Measurements from ENCODE around the gene EML4.

EML4 gene

GRCh38 chr2:42325609-42326008, 156.5 kb downstream of the EML4 start:
- H2AFZ ChIP-seq (ENCODE audit: low read depth, low read length) = no peak overlapping the region
- ATAC-seq (ENCODE audit: insufficient read depth, low read depth) (no peak), DNase-seq (no peak)
- H3K79me2 ChIP-seq (ENCODE audit: insufficient read depth, low read length) = no peaks in the 10 kb centered on the region
- H3K27ac ChIP-seq (ENCODE audit: low read length) = no peak overlapping the region
- peaks cover 43% of the 10 kb centered on the region for H3K36me3 ChIP-seq (ENCODE audit: insufficient read depth, low read length)
- H3K4me3 ChIP-seq (ENCODE audit: low read depth in 1 of 2, low read length in 2 of 2) = no peak overlapping the region
- TF ChIP-seq EZH2 (IDR thresholded peaks at IDR 0.05; ENCODE audit: borderline replicate concordance, low read depth, low read length, severe bottlenecking) (no peak), CTCF (IDR thresholded peaks at IDR 0.05; ENCODE audit: borderline replicate concordance, extremely low read depth, low read length, poor library complexity, severe bottlenecking) (no peak)
- H3K4me1 ChIP-seq (ENCODE audit: insufficient read depth, low read length) = no peaks in the 10 kb centered on the region
- no peak overlapping the region for H3K9ac ChIP-seq (ENCODE audit: low read depth, low read length)
- no peaks in the 10 kb centered on the region for H3K27me3 ChIP-seq (ENCODE audit: insufficient read depth, low read length, poor library complexity)
- no peak overlapping the region for H3K4me2 ChIP-seq (ENCODE audit: insufficient read depth, low read length)
- no peaks in the 10 kb centered on the region for H4K20me1 ChIP-seq (ENCODE audit: insufficient read depth, low read length)
- H3K9me3 ChIP-seq (ENCODE audit: insufficient read depth, low read length, severe bottlenecking) = no peaks in the 10 kb centered on the region

GRCh38 chr2:42327125-42327524, 158.0 kb downstream of the EML4 start:
- H3K9me3 ChIP-seq (ENCODE audit: insufficient read depth, low read length, severe bottlenecking) = no peaks in the 10 kb centered on the region
- no peak overlapping the region for H2AFZ ChIP-seq (ENCODE audit: low read depth, low read length)
- DNase-seq = no peak
- no peak for TF ChIP-seq CTCF (IDR thresholded peaks at IDR 0.05; ENCODE audit: borderline replicate concordance, extremely low read depth, low read length, poor library complexity, severe bottlenecking)
- H3K4me3 ChIP-seq (ENCODE audit: low read depth in 1 of 2, low read length in 2 of 2) = no peak overlapping the region
- no peak for ATAC-seq (ENCODE audit: insufficient read depth, low read depth)
- no peaks in the 10 kb centered on the region for H3K79me2 ChIP-seq (ENCODE audit: insufficient read depth, low read length)
- peaks cover 58% of the 10 kb centered on the region for H3K36me3 ChIP-seq (ENCODE audit: insufficient read depth, low read length)
- no peaks in the 10 kb centered on the region for H3K27me3 ChIP-seq (ENCODE audit: insufficient read depth, low read length, poor library complexity)
- H3K4me2 ChIP-seq (ENCODE audit: insufficient read depth, low read length) = no peak overlapping the region
- H3K9ac ChIP-seq (ENCODE audit: low read depth, low read length) = no peak overlapping the region
- no peak overlapping the region for H3K27ac ChIP-seq (ENCODE audit: low read length)
- H4K20me1 ChIP-seq (ENCODE audit: insufficient read depth, low read length) = no peaks in the 10 kb centered on the region
- no peaks in the 10 kb centered on the region for H3K4me1 ChIP-seq (ENCODE audit: insufficient read depth, low read length)

GRCh38 chr2:42328148-42328833, 159.1 kb downstream of the EML4 start:
- TF ChIP-seq CTCF (IDR thresholded peaks at IDR 0.05; ENCODE audit: borderline replicate concordance, extremely low read depth, low read length, poor library complexity, severe bottlenecking) = peak; percentile 68
- TF ChIP-seq EZH2 (IDR thresholded peaks at IDR 0.05; ENCODE audit: borderline replicate concordance, low read depth, low read length, severe bottlenecking) = no peak
- no peak for DNase-seq

More at GRCh38 chr2:42328148-42328833, 159.1 kb downstream of the EML4 start:
- H3K4me3 ChIP-seq (ENCODE audit: low read depth in 1 of 2, low read length in 2 of 2) = no peak overlapping the region
- no peak overlapping the region for H2AFZ ChIP-seq (ENCODE audit: low read depth, low read length)
- peaks cover 70% of the 10 kb centered on the region for H3K36me3 ChIP-seq (ENCODE audit: insufficient read depth, low read length)
- H3K79me2 ChIP-seq (ENCODE audit: insufficient read depth, low read length) = no peaks in the 10 kb centered on the region
- H3K4me1 ChIP-seq (ENCODE audit: insufficient read depth, low read length) = no peaks in the 10 kb centered on the region
- no peak overlapping the region for H3K9ac ChIP-seq (ENCODE audit: low read depth, low read length)
- H3K27ac ChIP-seq (ENCODE audit: low read length) = no peak overlapping the region
- no peaks in the 10 kb centered on the region for H3K27me3 ChIP-seq (ENCODE audit: insufficient read depth, low read length, poor library complexity)
- H3K9me3 ChIP-seq (ENCODE audit: insufficient read depth, low read length, severe bottlenecking) = no peaks in the 10 kb centered on the region
- no peaks in the 10 kb centered on the region for H4K20me1 ChIP-seq (ENCODE audit: insufficient read depth, low read length)
- H3K4me2 ChIP-seq (ENCODE audit: insufficient read depth, low read length) = no peak overlapping the region
- ATAC-seq (ENCODE audit: insufficient read depth, low read depth) = peak; percentile 80
